ENCODE results near the gene ARAP1. TPM values are rescaled to one million over a fixed set of nuclear protein-coding genes. Genes with fewer than 3 reads are reported as not detected.

The ARAP1 gene
- total and polyA plus RNA-seq, 2 of the 8 experiments (the other 6 are each of a cell fraction or from before 2014, with no cell fraction given): 25.7 to 61.6 TPM

GRCh38 chr11:72688486-72688885 lies 63.7 kb downstream of the ARAP1 start:
- H2BK20ac ChIP-seq (ENCODE audit: low read length): no peak overlapping the region
- H3K18ac ChIP-seq (ENCODE audit: extremely low read depth, low read length): no peak overlapping the region
- H3K4ac ChIP-seq (replicated peaks; ENCODE audit: insufficient read length, low read depth, low read length): no peak overlapping the region
- no peaks in the 10 kb centered on the region for H3K79me1 ChIP-seq (ENCODE audit: low read depth, low read length)
- FAIRE-seq (no peak), DNase-seq (ENCODE audit: low read depth in 1 of 2, low spot score in 2 of 2) (no peak)
- no peak overlapping the region for H2BK120ac ChIP-seq (replicated peaks; ENCODE audit: low read depth, low read length)
- peaks cover 0 to 6% (median 2%) of the 10 kb centered on the region in 4 experiments; a peak in 1 of 7 replicates for H3K4me1 ChIP-seq (replicated peaks in 1 of 4; ENCODE audit: control insufficient read depth in 3 of 4, insufficient read depth in 4 of 4, low read length in 3 of 4)
- no peak overlapping the region for H4K91ac ChIP-seq (replicated peaks; ENCODE audit: insufficient read length, low read length)
- peaks cover 7 to 16% of the 10 kb centered on the region in 2 experiments for H4K20me1 ChIP-seq (replicated peaks in 1 of 2; ENCODE audit: control insufficient read depth in 1 of 2, insufficient read depth in 2 of 2, low read length in 2 of 2)
- no peaks in the 10 kb centered on the region for H3K9me3 ChIP-seq (ENCODE audit: insufficient read depth in 2 of 2, low read depth in 1 of 2, low read length in 1 of 2)
- no peak overlapping the region for H2BK12ac ChIP-seq (ENCODE audit: low read depth, low read length)
- ChIA-PET POLR2A (ENCODE audit: partially characterized antibody) (interaction anchor here (1.2 kb wide), 1 partner anchor 11 kb away, joined by 3 read pairs; no protein-coding TSS in a partner anchor), CTCF (ENCODE audit: partially characterized antibody) (interaction anchor here (0.9 to 19.1 kb wide), 4 partner anchors 14 to 99 kb away, joined by 3 to 384 read pairs (median 50); partner anchors contain the start of gene PDE2A)
- no peak overlapping the region for H2BK5ac ChIP-seq (ENCODE audit: low read depth, low read length)
- H3K79me2 ChIP-seq (ENCODE audit: control insufficient read depth in 1 of 2, insufficient read depth in 2 of 2, low read length in 2 of 2): no peaks in the 10 kb centered on the region
- H3K56ac ChIP-seq (replicated peaks; ENCODE audit: insufficient read length, low read depth, low read length): no peak overlapping the region
- no peak overlapping the region for H3K4me2 ChIP-seq (ENCODE audit: insufficient read depth in 1 of 2, low read depth in 2 of 2, low read length in 2 of 2)
- no peaks in the 10 kb centered on the region for H3K27me3 ChIP-seq (replicated peaks in 1 of 4; ENCODE audit: control insufficient read depth in 3 of 4, extremely low read depth in 1 of 4, insufficient read depth in 3 of 4, low read length in 3 of 4)
- no peak overlapping the region for H3K27ac ChIP-seq (ENCODE audit: low read depth, low read length)
- H3K36me3 ChIP-seq (ENCODE audit: control insufficient read depth in 2 of 4, insufficient read depth in 4 of 4, low read length in 3 of 4): peaks cover 0 to 8% (median 4%) of the 10 kb centered on the region in 4 experiments; a peak in 4 of 8 replicates
- H4K8ac ChIP-seq (ENCODE audit: extremely low read depth, insufficient read depth, low read length): no peak overlapping the region
- no peak overlapping the region for H3K14ac ChIP-seq (ENCODE audit: insufficient read length)
- H2AK5ac ChIP-seq (ENCODE audit: low read depth, low read length): no peak overlapping the region
- H2BK15ac ChIP-seq (ENCODE audit: low read length): no peak overlapping the region
- no peak overlapping the region for H3K4me3 ChIP-seq (ENCODE audit: extremely low read depth in 1 of 4, insufficient read depth in 2 of 4, low read depth in 3 of 4, low read length in 4 of 4)
- no peaks in the 10 kb centered on the region for H3K23me2 ChIP-seq (ENCODE audit: low read depth, low read length)
- no peak overlapping the region for H3K9ac ChIP-seq (replicated peaks in 1 of 4; ENCODE audit: extremely low read depth in 1 of 4, low read depth in 3 of 4, low read length in 3 of 4)
- H4K5ac ChIP-seq (ENCODE audit: insufficient read length, low read depth, low read length): no peak overlapping the region
- no peak overlapping the region for H3K23ac ChIP-seq (ENCODE audit: insufficient read length)
- no peak overlapping the region for H2AFZ ChIP-seq (ENCODE audit: low read length)
- 94% methylated on average over 7 of the region's 7 CpGs; no CpG with 5 or more reads in 1 of the 2 experiments for WGBS, 2 experiments (ENCODE audit: extremely low coverage in 1 of 2, insufficient coverage in 1 of 2, insufficient read length in 1 of 2, insufficient replicate concordance in 2 of 2, low coverage in 1 of 2, low lambda C conversion rate in 2 of 2, missing lambda C conversion rate in 1 of 2)
- TF ChIP-seq FOSL1 (IDR thresholded peaks at IDR 0.05; ENCODE audit: insufficient read depth, low read depth, low read length): no peak

Measured in H1 (cell line).